ENCODE data around the gene SOWAHC. TPM values are rescaled to one million over a fixed set of nuclear protein-coding genes. Genes with fewer than 3 reads are reported as not detected.

SOWAHC gene
- total and polyA plus RNA-seq, 4 donors = 8.5 to 19.5 (median 14.0) TPM

DNA sequence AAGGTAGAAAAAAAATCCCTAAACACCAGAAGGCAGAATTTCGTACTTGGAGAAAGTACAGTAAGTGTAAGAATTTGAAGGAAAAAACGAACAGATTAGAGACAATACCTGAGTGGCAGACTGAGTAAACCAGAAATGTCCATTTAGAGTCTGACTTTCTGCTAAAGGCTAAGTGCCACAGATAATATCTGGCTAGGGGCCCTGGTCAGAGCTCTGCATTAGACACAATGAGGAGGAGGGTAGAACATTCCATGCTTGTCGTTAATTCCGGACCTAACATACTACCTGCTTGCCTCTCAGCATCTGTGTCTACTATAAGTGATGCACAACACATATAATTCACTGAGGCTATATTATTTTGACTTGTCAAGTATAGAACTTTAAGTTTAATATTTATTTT, 18.5 kb upstream of the SOWAHC start:
- Histone ChIP-seq H3K27me3 (ENCODE audit: control insufficient read depth, insufficient read depth, low read length) (no peaks in the 10 kb centered on the region), H3K27ac (ENCODE audit: low read depth, low read length) (no peak overlapping the region), H3K36me3 (ENCODE audit: control insufficient read depth, insufficient read depth, low read length) (peaks cover 3% of the 10 kb centered on the region), H3K4me1 (ENCODE audit: control insufficient read depth, insufficient read depth, low read length) (peaks cover 17% of the 10 kb centered on the region), H3K4me3 (ENCODE audit: low read depth, low read length) (no peak overlapping the region), H3K9me3 (ENCODE audit: control insufficient read depth, insufficient read depth, low read length) (no peaks in the 10 kb centered on the region)
- WGBS (ENCODE audit: insufficient coverage) = 83% methylated on average over 2 of the region's 4 CpGs
- no peak for DNase-seq (ENCODE audit: low read depth in 4 of 6, low spot score in 6 of 6)

DNA sequence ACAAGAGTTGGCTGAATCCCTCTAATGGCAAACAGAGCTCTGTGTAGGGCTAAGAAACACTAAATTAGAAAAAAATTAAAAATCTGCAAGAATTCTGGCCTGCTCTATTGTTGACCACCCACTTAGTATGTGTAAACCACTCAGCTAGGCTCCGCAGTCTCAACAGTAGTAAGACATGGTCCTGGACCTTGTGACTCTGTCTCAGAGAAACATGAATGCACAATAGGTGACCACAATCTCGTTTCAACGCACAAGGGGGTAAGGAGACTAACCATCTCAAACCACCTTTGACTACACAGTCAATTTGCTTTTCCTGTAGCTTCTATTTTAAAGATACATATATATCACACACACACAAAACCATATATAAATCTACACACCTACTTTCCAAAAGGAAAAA, 16.9 kb upstream of the SOWAHC start:
- Histone ChIP-seq H3K36me3 (ENCODE audit: control insufficient read depth, insufficient read depth, low read length) (peaks cover 3% of the 10 kb centered on the region), H3K4me3 (ENCODE audit: low read depth, low read length) (no peak overlapping the region), H3K27me3 (ENCODE audit: control insufficient read depth, insufficient read depth, low read length) (no peaks in the 10 kb centered on the region), H3K27ac (ENCODE audit: low read depth, low read length) (no peak overlapping the region), H3K4me1 (ENCODE audit: control insufficient read depth, insufficient read depth, low read length) (peaks cover 20% of the 10 kb centered on the region), H3K9me3 (ENCODE audit: control insufficient read depth, insufficient read depth, low read length) (no peaks in the 10 kb centered on the region)
- 91% methylated on average over 3 of the region's 3 CpGs for WGBS (ENCODE audit: insufficient coverage)
- no peak for DNase-seq (ENCODE audit: low read depth in 4 of 6, low spot score in 6 of 6)

DNA sequence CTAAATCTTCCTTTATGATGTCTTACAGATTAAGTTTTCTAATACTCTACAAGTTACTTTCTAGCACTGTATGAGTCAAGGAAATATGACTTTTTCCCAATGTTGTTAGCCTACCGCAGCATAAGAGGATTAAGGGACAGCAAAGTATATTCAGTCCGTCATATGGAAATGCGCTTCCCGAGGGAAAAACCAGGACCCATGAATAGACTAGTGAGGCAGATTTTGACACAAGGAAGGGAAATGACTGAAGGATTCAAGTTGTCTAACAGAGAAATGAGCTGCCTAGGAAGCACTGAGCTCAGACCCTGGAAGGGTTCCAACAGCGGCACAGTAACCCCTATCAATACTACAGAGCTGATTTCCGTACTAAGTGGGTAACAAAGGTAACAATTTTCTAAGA, 12.4 kb upstream of the SOWAHC start:
- DNase-seq (ENCODE audit: low read depth in 4 of 6, low spot score in 6 of 6) = peak in 2 of 6 donors; percentile 57 to 64
- Histone ChIP-seq H3K27me3 (ENCODE audit: control insufficient read depth, insufficient read depth, low read length) (no peaks in the 10 kb centered on the region), H3K9me3 (ENCODE audit: control insufficient read depth, insufficient read depth, low read length) (no peaks in the 10 kb centered on the region), H3K36me3 (ENCODE audit: control insufficient read depth, insufficient read depth, low read length) (no peaks in the 10 kb centered on the region), H3K27ac (ENCODE audit: low read depth, low read length) (no peak overlapping the region), H3K4me3 (ENCODE audit: low read depth, low read length) (no peak overlapping the region), H3K4me1 (ENCODE audit: control insufficient read depth, insufficient read depth, low read length) (peaks cover 10% of the 10 kb centered on the region)
- WGBS (ENCODE audit: insufficient coverage) = 38% methylated on average over 3 of the region's 6 CpGs

DNA sequence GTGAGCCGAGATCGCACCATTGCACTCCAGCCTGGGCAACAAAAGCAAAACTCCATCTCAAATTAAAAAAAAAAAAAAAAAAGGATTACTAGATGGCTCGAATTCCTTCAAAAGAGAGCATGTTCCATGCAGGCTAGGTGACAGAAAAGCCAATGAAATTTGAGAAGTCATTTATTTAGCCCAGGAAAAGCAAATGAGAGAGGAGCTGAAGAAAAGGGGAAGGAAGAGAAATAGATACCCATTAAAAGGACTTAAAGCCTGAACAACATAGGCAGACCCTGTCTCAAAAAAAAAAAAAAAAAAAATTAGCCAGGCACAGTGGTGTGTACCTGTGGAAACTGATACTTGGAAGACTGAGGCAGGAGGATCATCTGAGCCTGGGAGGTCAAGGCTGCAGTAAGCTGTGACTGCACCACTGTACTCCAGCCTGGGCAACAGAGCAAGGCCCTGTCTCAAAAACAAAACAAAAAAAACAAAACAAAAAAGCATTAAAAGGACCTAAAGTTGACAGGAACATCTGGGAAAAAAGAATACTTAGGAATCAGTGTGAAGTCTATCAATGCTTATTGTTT, 11.5 kb upstream of the SOWAHC start:
- no CpG with 5 or more reads among the region's 3 CpGs for WGBS (ENCODE audit: insufficient coverage)
- H3K9me3 ChIP-seq (ENCODE audit: control insufficient read depth, insufficient read depth, low read length) = no peaks in the 10 kb centered on the region
- no peaks in the 10 kb centered on the region for H3K27me3 ChIP-seq (ENCODE audit: control insufficient read depth, insufficient read depth, low read length)
- H3K4me3 ChIP-seq (ENCODE audit: low read depth, low read length) = no peak overlapping the region
- H3K27ac ChIP-seq (ENCODE audit: low read depth, low read length) = no peak overlapping the region
- no peaks in the 10 kb centered on the region for H3K36me3 ChIP-seq (ENCODE audit: control insufficient read depth, insufficient read depth, low read length)
- H3K4me1 ChIP-seq (ENCODE audit: control insufficient read depth, insufficient read depth, low read length) = peaks cover 10% of the 10 kb centered on the region
- DNase-seq (ENCODE audit: low read depth in 4 of 6, low spot score in 6 of 6) = no peak

DNA sequence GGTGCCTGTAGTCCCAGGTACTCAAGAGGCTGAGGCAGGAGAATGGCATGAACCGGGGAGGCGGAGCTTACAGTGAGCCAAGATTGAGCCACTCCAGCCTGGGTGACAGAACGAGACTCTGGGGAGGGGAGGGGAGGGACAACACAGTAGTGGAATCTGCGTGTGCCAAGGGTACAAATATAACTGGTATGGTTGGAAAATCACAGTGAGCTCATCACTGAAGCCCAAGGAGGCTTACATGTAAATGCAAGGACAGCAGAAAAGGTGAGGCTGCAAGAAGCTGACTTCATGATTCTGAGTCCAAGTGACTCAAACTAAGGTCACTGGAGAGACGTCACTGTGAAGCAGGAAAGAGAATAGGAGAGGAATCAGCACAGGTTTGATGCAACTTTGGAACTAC, 9.6 kb upstream of the SOWAHC start:
- H3K9me3 ChIP-seq (ENCODE audit: control insufficient read depth, insufficient read depth, low read length) = no peaks in the 10 kb centered on the region
- H3K36me3 ChIP-seq (ENCODE audit: control insufficient read depth, insufficient read depth, low read length) = no peaks in the 10 kb centered on the region
- no peak overlapping the region for H3K27ac ChIP-seq (ENCODE audit: low read depth, low read length)
- WGBS (ENCODE audit: insufficient coverage) = 91% methylated on average over 4 of the region's 5 CpGs
- no peak overlapping the region for H3K4me3 ChIP-seq (ENCODE audit: low read depth, low read length)
- no peak for DNase-seq (ENCODE audit: low read depth in 4 of 6, low spot score in 6 of 6)
- H3K4me1 ChIP-seq (ENCODE audit: control insufficient read depth, insufficient read depth, low read length) = peaks cover 10% of the 10 kb centered on the region
- no peaks in the 10 kb centered on the region for H3K27me3 ChIP-seq (ENCODE audit: control insufficient read depth, insufficient read depth, low read length)

DNA sequence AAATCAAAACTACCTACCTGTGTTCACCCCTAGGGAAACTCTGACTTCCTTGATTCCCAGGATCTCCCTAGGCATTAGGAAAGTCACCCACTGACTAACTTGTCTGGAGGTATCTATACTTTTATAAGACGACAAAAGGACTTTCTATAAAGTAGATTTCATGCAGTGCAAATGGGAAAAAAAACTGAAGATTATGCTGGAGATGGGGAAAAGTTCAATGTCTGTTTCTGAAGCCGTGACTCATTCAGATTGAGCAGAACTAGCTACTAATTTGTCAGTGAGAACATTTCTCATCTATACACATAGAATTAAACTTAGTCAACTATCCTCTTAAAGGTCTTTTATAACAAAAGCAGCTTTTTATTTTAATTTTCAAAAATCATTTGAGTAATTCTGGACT, 6.4 kb upstream of the SOWAHC start:
- no peaks in the 10 kb centered on the region for H3K9me3 ChIP-seq (ENCODE audit: control insufficient read depth, insufficient read depth, low read length)
- peaks cover 4% of the 10 kb centered on the region for H3K4me1 ChIP-seq (ENCODE audit: control insufficient read depth, insufficient read depth, low read length)
- H3K27ac ChIP-seq (ENCODE audit: low read depth, low read length) = no peak overlapping the region

DNA sequence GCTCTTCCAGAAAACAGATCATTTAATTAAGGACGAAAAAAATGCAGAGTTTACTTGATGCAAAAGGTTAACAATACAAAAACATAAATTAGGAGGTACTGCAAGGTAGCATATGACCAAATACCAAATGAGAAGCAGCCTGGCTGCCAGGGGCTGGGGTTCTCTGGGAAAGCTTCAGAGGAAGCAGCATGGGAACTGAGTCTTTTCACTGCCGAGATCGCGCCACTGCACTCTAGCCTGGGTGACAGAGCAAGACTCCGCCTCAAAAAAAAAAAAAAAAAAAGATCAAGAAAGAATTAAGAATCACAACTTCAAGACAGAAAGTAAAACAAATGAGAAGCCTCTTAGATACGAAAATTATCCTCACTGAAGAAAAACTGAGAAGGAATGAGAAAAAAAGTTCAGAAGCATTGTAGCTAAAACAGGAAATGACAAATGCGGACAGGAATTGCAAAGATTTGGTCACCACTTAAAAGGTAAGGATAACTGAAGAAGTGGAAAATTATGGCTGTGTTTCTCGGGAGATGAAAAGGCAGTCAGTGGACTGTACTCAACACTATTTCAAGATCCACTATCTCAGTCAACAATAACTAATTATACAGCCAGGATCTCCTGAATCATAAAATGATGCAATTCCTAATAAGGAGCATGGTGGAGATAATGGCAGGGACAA, 4.7 kb upstream of the SOWAHC start:
- Histone ChIP-seq H3K36me3 (ENCODE audit: control insufficient read depth, insufficient read depth, low read length) (no peaks in the 10 kb centered on the region), H3K27ac (ENCODE audit: low read depth, low read length) (no peak overlapping the region), H3K27me3 (ENCODE audit: control insufficient read depth, insufficient read depth, low read length) (no peaks in the 10 kb centered on the region), H3K4me1 (ENCODE audit: control insufficient read depth, insufficient read depth, low read length) (peaks cover 4% of the 10 kb centered on the region), H3K9me3 (ENCODE audit: control insufficient read depth, insufficient read depth, low read length) (no peaks in the 10 kb centered on the region), H3K4me3 (ENCODE audit: low read depth, low read length) (no peak overlapping the region)
- 88% methylated on average over 1 of the region's 8 CpGs for WGBS (ENCODE audit: insufficient coverage)
- no peak for DNase-seq (ENCODE audit: low read depth in 4 of 6, low spot score in 6 of 6)

More for the DNA sequence above, 6.4 kb upstream of the SOWAHC start:
- WGBS (ENCODE audit: insufficient coverage) = no CpG with 5 or more reads among the region's 2 CpGs
- Histone ChIP-seq H3K27me3 (ENCODE audit: control insufficient read depth, insufficient read depth, low read length) (no peaks in the 10 kb centered on the region), H3K36me3 (ENCODE audit: control insufficient read depth, insufficient read depth, low read length) (no peaks in the 10 kb centered on the region), H3K4me3 (ENCODE audit: low read depth, low read length) (no peak overlapping the region)
- no peak for DNase-seq (ENCODE audit: low read depth in 4 of 6, low spot score in 6 of 6)

DNA sequence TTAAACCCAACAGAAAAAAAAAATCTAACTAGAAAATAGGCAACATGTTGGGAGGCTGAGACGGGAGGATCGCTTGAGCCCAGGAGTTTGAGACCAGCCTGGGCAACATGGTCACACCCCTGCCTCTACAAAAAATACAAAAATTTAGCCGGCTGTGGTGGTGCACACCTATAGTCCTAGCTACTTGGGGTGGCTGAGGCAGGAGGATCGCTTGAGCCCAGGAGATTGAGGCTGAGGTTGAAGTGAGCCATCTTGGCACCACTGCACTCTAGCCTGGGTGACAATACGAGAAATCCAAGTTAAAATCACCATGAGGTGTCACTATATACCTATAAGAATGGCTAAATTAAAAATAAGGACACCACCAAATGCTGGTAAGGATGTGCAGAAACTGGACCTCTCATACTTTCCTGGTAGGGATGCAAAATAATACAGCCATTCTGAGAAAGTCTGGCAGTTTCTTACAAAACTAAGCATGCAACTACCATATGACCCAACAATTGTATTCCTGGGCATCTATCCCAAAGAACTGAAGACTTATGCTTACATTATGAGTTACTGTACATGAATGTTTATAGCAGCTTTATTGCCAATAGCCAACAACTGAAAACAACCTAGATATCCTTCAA, 2.6 kb upstream of the SOWAHC start:
- no CpG with 5 or more reads among the region's 5 CpGs for WGBS (ENCODE audit: insufficient coverage)
- H3K4me1 ChIP-seq (ENCODE audit: control insufficient read depth, insufficient read depth, low read length) = peaks cover 14% of the 10 kb centered on the region
- peak in 2 of 6 donors; percentile 47 to 65 for DNase-seq (ENCODE audit: low read depth in 4 of 6, low spot score in 6 of 6)

DNA sequence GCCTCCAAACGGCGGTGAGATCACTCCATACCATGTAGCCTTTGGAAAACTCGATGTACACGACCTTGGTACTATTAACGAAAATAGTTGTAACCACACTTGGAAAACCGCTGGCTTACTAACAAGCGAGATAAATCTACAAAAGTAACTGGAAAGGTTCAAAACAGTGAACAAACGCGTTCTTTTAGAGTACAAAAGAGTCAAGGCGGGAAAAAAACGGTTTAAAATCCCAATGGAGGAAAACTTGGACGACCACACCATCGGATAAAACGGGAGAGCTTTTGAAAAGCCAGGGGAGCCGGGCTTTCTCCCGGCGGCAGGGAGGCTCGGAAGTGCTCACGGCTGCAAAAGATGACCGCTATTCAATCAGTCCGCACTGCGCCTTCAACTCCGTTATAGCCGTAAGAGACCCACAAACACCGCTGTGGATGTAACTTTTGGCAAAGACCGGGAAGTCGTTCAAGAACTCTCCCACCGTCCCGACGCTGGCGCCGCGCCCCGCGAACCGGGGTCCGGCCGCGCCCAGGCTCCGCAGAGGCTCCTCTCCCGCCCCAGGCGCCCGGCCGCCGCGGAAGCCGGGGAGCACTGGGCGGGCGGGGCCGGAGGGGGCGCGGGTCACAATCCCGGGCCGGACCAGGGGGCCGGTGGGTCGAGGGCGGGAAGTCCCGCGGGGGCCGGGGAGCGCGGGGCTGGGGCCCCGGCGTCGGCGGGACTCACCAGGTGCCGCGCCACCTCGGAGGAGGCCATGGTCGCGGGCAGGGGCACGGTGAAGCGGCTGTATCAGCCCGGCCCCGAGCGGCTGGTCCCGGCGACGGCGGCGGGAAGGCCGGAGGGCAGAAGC, 863 bp upstream of the SOWAHC start:
- WGBS (ENCODE audit: insufficient coverage) = under 1% methylated on average over 80 of the region's 82 CpGs
- Histone ChIP-seq H3K9me3 (ENCODE audit: control insufficient read depth, insufficient read depth, low read length) (no peaks in the 10 kb centered on the region), H3K27ac (ENCODE audit: low read depth, low read length) (peak overlapping the region; percentile 94), H3K36me3 (ENCODE audit: control insufficient read depth, insufficient read depth, low read length) (peaks cover 6% of the 10 kb centered on the region), H3K27me3 (ENCODE audit: control insufficient read depth, insufficient read depth, low read length) (peaks cover 2% of the 10 kb centered on the region), H3K4me3 (ENCODE audit: low read depth, low read length) (peak overlapping the region; percentile 80), H3K4me1 (ENCODE audit: control insufficient read depth, insufficient read depth, low read length) (peaks cover 14% of the 10 kb centered on the region)
- DNase-seq (ENCODE audit: low read depth in 4 of 6, low spot score in 6 of 6) = peak in 4 of 6 donors; percentile 33 to 83 (median 62)

More for the DNA sequence above, 2.6 kb upstream of the SOWAHC start:
- Histone ChIP-seq H3K4me3 (ENCODE audit: low read depth, low read length) (no peak overlapping the region), H3K27me3 (ENCODE audit: control insufficient read depth, insufficient read depth, low read length) (peaks cover 2% of the 10 kb centered on the region), H3K36me3 (ENCODE audit: control insufficient read depth, insufficient read depth, low read length) (peaks cover 6% of the 10 kb centered on the region), H3K9me3 (ENCODE audit: control insufficient read depth, insufficient read depth, low read length) (no peaks in the 10 kb centered on the region), H3K27ac (ENCODE audit: low read depth, low read length) (no peak overlapping the region)

All from spinal cord (tissue), 10 donors.